HEK293T (cell line): ENCODE measurements around the gene NEDD9.

Experiments
- ARNT ChIP-seq: fragments of 450-650 bp; IDR thresholded peaks from 2 replicates; pipeline ENCODE4 v1.6.1; 2017; ENCODE audit warnings: mild to moderate bottlenecking
- BHLHE40 ChIP-seq: fragments of 450-650 bp; IDR thresholded peaks from 2 replicates; pipeline ENCODE4 v1.6.1; 2016; ENCODE audit warnings: mild to moderate bottlenecking, moderate library complexity, borderline replicate concordance
- ELF4 ChIP-seq: fragments of 450-650 bp; IDR thresholded peaks from 2 replicates; pipeline ENCODE4 v1.6.1; 2017; ENCODE audit warnings: antibody characterized with exemption
- FOXA1 ChIP-seq: fragments of 450-650 bp; IDR thresholded peaks from 2 replicates; pipeline ENCODE4 v1.6.1; 2016; ENCODE audit warnings: mild to moderate bottlenecking
- FOXK2 ChIP-seq: fragments of 450-650 bp; IDR thresholded peaks from 2 replicates; pipeline ENCODE4 v1.6.1; 2016; ENCODE audit warnings: mild to moderate bottlenecking
- FOXM1 ChIP-seq: fragments of 450-650 bp; IDR thresholded peaks from 2 replicates; pipeline ENCODE4 v1.6.1; 2017; ENCODE audit warnings: mild to moderate bottlenecking, borderline replicate concordance
- NFRKB ChIP-seq: fragments of 450-650 bp; IDR thresholded peaks from 2 replicates; pipeline ENCODE4 v1.6.1; 2016; ENCODE audit warnings: mild to moderate bottlenecking, moderate library complexity
- SP1 ChIP-seq: fragments of 450-650 bp; IDR thresholded peaks from 2 replicates; pipeline ENCODE4 v1.6.1; 2017
- SUZ12 ChIP-seq: fragments of 450-650 bp; IDR thresholded peaks from 2 replicates; pipeline ENCODE4 v1.6.1; 2016; ENCODE audit warnings: mild to moderate bottlenecking
- ZNF384 ChIP-seq: fragments of 450-650 bp; IDR thresholded peaks from 2 replicates; pipeline ENCODE4 v1.6.1; 2016
- TF ChIP-seq, protein P1 (sequence below): fragments of 450-650 bp; IDR thresholded peaks from 2 replicates; pipeline ENCODE4 v1.6.1; 2016

DNA sequence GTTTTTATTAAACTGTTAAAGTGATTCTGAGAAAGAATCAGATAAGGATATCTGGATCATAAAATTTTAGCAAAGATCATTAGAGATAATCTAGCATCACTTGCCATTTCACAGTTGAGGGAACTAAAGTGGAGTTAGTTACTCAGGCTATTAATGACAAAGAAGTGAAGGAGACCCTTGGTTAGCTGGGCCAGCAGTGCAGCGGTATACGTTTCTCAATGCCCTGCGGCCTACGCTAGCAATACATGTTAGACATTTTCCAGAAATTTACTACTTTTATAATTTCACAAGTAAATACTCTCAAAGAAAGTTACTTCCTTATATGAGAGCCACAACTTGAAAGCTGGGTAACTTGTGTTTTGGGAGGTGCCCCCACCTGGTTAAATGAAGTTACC lies 28.5 kb downstream of the NEDD9 start:
- TF ChIP-seq SP1 = no peak
- TF ChIP-seq, protein P1, sequence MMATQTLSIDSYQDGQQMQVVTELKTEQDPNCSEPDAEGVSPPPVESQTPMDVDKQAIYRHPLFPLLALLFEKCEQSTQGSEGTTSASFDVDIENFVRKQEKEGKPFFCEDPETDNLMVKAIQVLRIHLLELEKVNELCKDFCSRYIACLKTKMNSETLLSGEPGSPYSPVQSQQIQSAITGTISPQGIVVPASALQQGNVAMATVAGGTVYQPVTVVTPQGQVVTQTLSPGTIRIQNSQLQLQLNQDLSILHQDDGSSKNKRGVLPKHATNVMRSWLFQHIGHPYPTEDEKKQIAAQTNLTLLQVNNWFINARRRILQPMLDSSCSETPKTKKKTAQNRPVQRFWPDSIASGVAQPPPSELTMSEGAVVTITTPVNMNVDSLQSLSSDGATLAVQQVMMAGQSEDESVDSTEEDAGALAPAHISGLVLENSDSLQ = no peak
- no peak for TF ChIP-seq FOXM1
- TF ChIP-seq FOXA1 = no peak
- no peak for TF ChIP-seq FOXK2
- no peak for TF ChIP-seq ZNF384
- no peak for TF ChIP-seq ELF4
- no peak for TF ChIP-seq BHLHE40
- TF ChIP-seq ARNT = no peak
- no peak for TF ChIP-seq SUZ12
- TF ChIP-seq NFRKB = no peak
